Keratinocyte (primary cell): ENCODE data around the gene APCDD1L. TPM values are rescaled to one million over a fixed set of nuclear protein-coding genes. Genes with fewer than 3 reads are reported as not detected.

ENCODE experiments used
- DNase-seq: peaks from one replicate; pipeline ENCODE4 v3.0.0-alpha.2; 2011; ENCODE audit warnings: low read depth, missing footprints, low spot score
- FAIRE-seq: peaks from 2 replicates; lab custom pipeline; 2011; peaks lifted over from hg19 to GRCh38; lab: Jason Lieb, UNC
- H2AFZ ChIP-seq: 2 replicates; pipeline ENCODE4 v1.6.0; 2012; ENCODE audit warnings: low read length, control low read depth, inconsistent platforms; ENCODE audit not compliant: control insufficient read depth
- H3K27ac ChIP-seq: 2 replicates; pipeline ENCODE4 v1.5.1; 2011; ENCODE audit warnings: low read length; ENCODE audit not compliant: control insufficient read depth, insufficient read depth
- H3K27me3 ChIP-seq: 3 replicates; pipeline ENCODE4 v1.6.0; 2011; ENCODE audit warnings: low read length; ENCODE audit not compliant: control insufficient read depth, insufficient read depth; ENCODE audit errors: extremely low read depth
- H3K36me3 ChIP-seq, 2 experiments: 2 replicates in 1 of 2; 3 replicates in 1 of 2; pipeline ENCODE4 v1.5.1; 2011; ENCODE audit warnings: low read length in 2 of 2, mild to moderate bottlenecking in 1 of 2; ENCODE audit not compliant: control insufficient read depth in 2 of 2, insufficient read depth in 2 of 2; ENCODE audit errors: extremely low read depth in 1 of 2
- H3K4me1 ChIP-seq: 3 replicates; pipeline ENCODE4 v1.5.1; 2011; ENCODE audit warnings: low read length; ENCODE audit not compliant: control insufficient read depth, insufficient read depth; ENCODE audit errors: extremely low read depth
- H3K4me2 ChIP-seq: 3 replicates; pipeline ENCODE4 v1.6.0; 2011; ENCODE audit warnings: low read depth, low read length; ENCODE audit not compliant: control insufficient read depth, insufficient read depth; ENCODE audit errors: extremely low read depth
- H3K4me3 ChIP-seq, 3 experiments: fragments of 200-600 bp in 1 of 3; sonication (generic) in 1 of 3; 2 replicates in 2 of 3; 3 replicates in 1 of 3; pipeline ENCODE4 v1.5.1; 2011 to 2016; ENCODE audit warnings: low read length in 3 of 3, mild to moderate bottlenecking in 3 of 3, control low read depth in 2 of 3, inconsistent platforms in 1 of 3, low read depth in 1 of 3, mixed read lengths in 1 of 3, mixed run types in 1 of 3, moderate library complexity in 1 of 3; ENCODE audit not compliant: control insufficient read depth in 2 of 3, insufficient read depth in 2 of 3; ENCODE audit errors: extremely low read depth in 1 of 3
- H3K79me2 ChIP-seq: 2 replicates; pipeline ENCODE4 v1.6.0; 2012; ENCODE audit warnings: low read length; ENCODE audit not compliant: control insufficient read depth, insufficient read depth
- H3K9ac ChIP-seq: 3 replicates; pipeline ENCODE4 v1.6.0; 2011; ENCODE audit warnings: low read length; ENCODE audit not compliant: control insufficient read depth, insufficient read depth; ENCODE audit errors: extremely low read depth
- H3K9me1 ChIP-seq: 3 replicates; pipeline ENCODE4 v1.6.0; 2011; ENCODE audit warnings: low read length; ENCODE audit not compliant: control insufficient read depth, insufficient read depth; ENCODE audit errors: extremely low read depth
- H3K9me3 ChIP-seq: 2 replicates; pipeline ENCODE4 v1.5.1; 2012; ENCODE audit warnings: low read depth, low read length; ENCODE audit not compliant: control insufficient read depth
- H4K20me1 ChIP-seq: 3 replicates; pipeline ENCODE4 v1.6.0; 2011; ENCODE audit warnings: low read length; ENCODE audit not compliant: control insufficient read depth, insufficient read depth; ENCODE audit errors: extremely low read depth
- CTCF ChIP-seq, 3 experiments: IDR thresholded peaks in 1 of 3; conservative IDR thresholded peaks in 1 of 3; optimal IDR thresholded peaks in 1 of 3; 2 replicates in 2 of 3; 3 replicates in 1 of 3; pipeline versions ENCODE3 to v1.5.1; 2011; ENCODE audit warnings: low read length in 3 of 3, mild to moderate bottlenecking in 3 of 3, moderate library complexity in 2 of 3, control low read depth in 1 of 3, inconsistent platforms in 1 of 3; ENCODE audit not compliant: insufficient read depth in 2 of 3; ENCODE audit errors: extremely low read depth in 1 of 3
- EZH2 ChIP-seq: IDR thresholded peaks from one replicate; pipeline ENCODE4 v1.6.1; 2012; ENCODE audit warnings: inconsistent platforms, mild to moderate bottlenecking, low read length, moderate library complexity
- dilution Hi-C: fragments of 300-500 bp; cut with MboI; formaldehyde crosslinking; loops from one replicate; pipeline ENCODE4 v1.7.0; 2020; ENCODE audit warnings: low sequenced_read_pairs; ENCODE audit not compliant: extremely low pct_ligation_motif_present
- polyA plus RNA-seq, 5 experiments: library from polyadenylated mRNA; depleted of rRNA in 3 of 5; stranded (reverse) in 3 of 5; stranded (forward) in 1 of 5; unstranded in 1 of 5; fragments of >200 nt; gene quantifications; 1 replicate in 1 of 5; 2 replicates in 3 of 5; 3 replicates in 1 of 5; pipeline versions ENCODE4 v1.2.1 to v1.2.3, GENCODE V29; 2011 to 2012; ENCODE audit warnings: missing spikeins in 2 of 5, low read depth in 1 of 5, low replicate concordance in 1 of 5

The APCDD1L gene
- polyA plus RNA-seq, 1 donor (not counting 4 experiments of a cell fraction or from before 2014, with no cell fraction given), result 0.67 TPM

- Histone ChIP-seq H3K36me3 (peaks cover 17 to 39% of the 10 kb centered on the region in 2 experiments), H3K4me1 (no peaks in the 10 kb centered on the region), H3K4me3 (no peak overlapping the region), H3K9me3 (no peaks in the 10 kb centered on the region), H4K20me1 (no peaks in the 10 kb centered on the region), H3K9me1 (no peaks in the 10 kb centered on the region), H3K4me2 (no peak overlapping the region), H3K27me3 (no peaks in the 10 kb centered on the region), H2AFZ (no peak overlapping the region), H3K27ac (no peak overlapping the region), H3K9ac (no peak overlapping the region), H3K79me2 (peaks cover 41% of the 10 kb centered on the region)
- dilution Hi-C loops, result no loop called here
- TF ChIP-seq CTCF (optimal IDR thresholded peaks at IDR 0.05 in 1 of 3, IDR thresholded peaks at IDR 0.05 in 1 of 3, conservative IDR thresholded peaks at IDR 0.05 in 1 of 3; ENCODE audit: extremely low read depth in 1 of 3, insufficient read depth in 2 of 3, low read length in 3 of 3) (no peak), EZH2 (no peak)
- DNase-seq, result no peak
- no peak for FAIRE-seq
Measured at GRCh38 chr20:58440021-58440767, 75.0 kb downstream of the APCDD1L start.

GRCh38 chr20:58438970-58439808, 76.0 kb downstream of the APCDD1L start:
- Histone ChIP-seq H3K4me1 (no peaks in the 10 kb centered on the region), H3K27ac (no peak overlapping the region), H4K20me1 (no peaks in the 10 kb centered on the region), H3K9me3 (no peaks in the 10 kb centered on the region), H3K4me2 (no peak overlapping the region), H3K9ac (no peak overlapping the region), H3K27me3 (no peaks in the 10 kb centered on the region), H3K9me1 (no peaks in the 10 kb centered on the region), H3K36me3 (peaks cover 17 to 35% of the 10 kb centered on the region in 2 experiments), H3K79me2 (peaks cover 48% of the 10 kb centered on the region), H3K4me3 (no peak overlapping the region), H2AFZ (no peak overlapping the region)
- no peak for DNase-seq
- TF ChIP-seq EZH2 (no peak), CTCF (optimal IDR thresholded peaks at IDR 0.05 in 1 of 3, IDR thresholded peaks at IDR 0.05 in 1 of 3, conservative IDR thresholded peaks at IDR 0.05 in 1 of 3; ENCODE audit: extremely low read depth in 1 of 3, insufficient read depth in 2 of 3, low read length in 3 of 3) (no peak)
- dilution Hi-C loops, result no loop called here
- no peak for FAIRE-seq
